ENCODE measurements around the gene FBXL22. TPM values are rescaled to one million over a fixed set of nuclear protein-coding genes. Genes with fewer than 3 reads are reported as not detected.

The FBXL22 gene
- total RNA-seq, 1 experiment from 2014 or later = 0.49 TPM

- RAD21 ChIA-PET (ENCODE audit: low non-redundant PET in 1 of 2, low total read pairs in 2 of 2, uncharacterized antibody in 2 of 2, unreplicated experiment in 2 of 2) = interaction anchor here (1.4 to 1.9 kb wide), 2 partner anchors 95 to 134 kb away, joined by 4 to 5 read pairs; no protein-coding TSS in a partner anchor
These were observed 3.4 kb downstream of the FBXL22 start for GRCh38 chr15:63600616-63601025.

GRCh38 chr15:63601026-63601703 lies 4.0 kb downstream of the FBXL22 start:
- DNase-seq (ENCODE audit: low read depth, low spot score) = no peak
- Histone ChIP-seq H3K27me3 (ENCODE audit: insufficient read depth, low read length) (no peaks in the 10 kb centered on the region), H3K4me1 (ENCODE audit: control insufficient read depth in 1 of 2, insufficient read depth in 2 of 2, low read length in 2 of 2) (peaks cover 13 to 31% of the 10 kb centered on the region in 2 experiments; a peak in 3 of 4 replicates), H3K4me2 (ENCODE audit: low read length) (peak overlapping the region; percentile 86), H3K9ac (ENCODE audit: low read length) (peak overlapping the region; percentile 88), H3K9me3 (ENCODE audit: control insufficient read depth in 1 of 2, insufficient read depth in 1 of 2, low read depth in 1 of 2, low read length in 2 of 2) (no peaks in the 10 kb centered on the region), H3K9me2 (ENCODE audit: insufficient read depth) (no peaks in the 10 kb centered on the region), H3K4me3 (replicated peaks in 1 of 2; ENCODE audit: low read depth in 1 of 2, low read length in 2 of 2) (peak overlapping the region; percentile 77 to 85), H3K36me3 (ENCODE audit: control insufficient read depth in 1 of 2, insufficient read depth in 2 of 2, low read length in 2 of 2) (no peaks in the 10 kb centered on the region), H3K27ac (ENCODE audit: low read depth, low read length) (peak overlapping the region; percentile 59), H4K20me1 (ENCODE audit: insufficient read depth) (no peaks in the 10 kb centered on the region), H3K79me2 (ENCODE audit: insufficient read depth, low read length) (no peaks in the 10 kb centered on the region), H2AFZ (ENCODE audit: low read depth, low read length, poor library complexity, severe bottlenecking) (no peak overlapping the region)
- CTCF ChIA-PET = interaction anchor here (1.0 to 3.6 kb wide), 5 partner anchors 9 to 467 kb away, joined by 3 to 55 read pairs (median 11); no protein-coding TSS in a partner anchor
- no TSS peak for BruUV-seq (replicated peaks)
- TF ChIP-seq EZH2 (IDR thresholded peaks at IDR 0.05) (no peak), SIN3A (IDR thresholded peaks at IDR 0.05; ENCODE audit: low read depth) (no peak), YY1 (IDR thresholded peaks at IDR 0.05; ENCODE audit: extremely low read depth, insufficient replicate concordance, low read depth, low read length) (no peak), ATF3 (IDR thresholded peaks at IDR 0.05) (no peak), EGR1 (IDR thresholded peaks at IDR 0.05; ENCODE audit: low read depth) (peak; percentile 42; the same call in 1 of the 2 replicates), ELF1 (IDR thresholded peaks at IDR 0.05; ENCODE audit: borderline replicate concordance, low read depth) (no peak), POLR2AphosphoS5 (IDR thresholded peaks at IDR 0.05; ENCODE audit: low read depth, low read length) (peak; percentile 38), EZH2phosphoT487 (IDR thresholded peaks at IDR 0.05; ENCODE audit: borderline replicate concordance) (no peak), RAD21 (IDR thresholded peaks at IDR 0.05; ENCODE audit: low read depth) (no peak), CBX3 (IDR thresholded peaks at IDR 0.05; ENCODE audit: low read depth) (no peak)
- RAD21 ChIA-PET (ENCODE audit: low non-redundant PET in 1 of 2, low total read pairs in 2 of 2, uncharacterized antibody in 2 of 2, unreplicated experiment in 2 of 2) = interaction anchor here in 1 of 2 experiments (1.9 kb wide), 1 partner anchor 134 kb away, joined by 5 read pairs; no protein-coding TSS in a partner anchor
- POLR2A ChIA-PET = interaction anchor here (0.9 to 2.0 kb wide), 3 partner anchors 97 to 135 kb away, joined by 3 to 7 read pairs (median 4); partner anchors contain the start of gene USP3
- peak; percentile 16 for ATAC-seq
- intact Hi-C loops (cut with micrococcal nuclease) = no loop called here

More at GRCh38 chr15:63600616-63601025, 3.4 kb downstream of the FBXL22 start:
- H4K20me1 ChIP-seq (ENCODE audit: insufficient read depth) = no peaks in the 10 kb centered on the region
- no peaks in the 10 kb centered on the region for H3K79me2 ChIP-seq (ENCODE audit: insufficient read depth, low read length)
- DNase-seq (ENCODE audit: low read depth, low spot score) = peak; percentile 79
- H3K4me1 ChIP-seq (ENCODE audit: control insufficient read depth in 1 of 2, insufficient read depth in 2 of 2, low read length in 2 of 2) = peaks cover 13 to 31% of the 10 kb centered on the region in 2 experiments; a peak in 3 of 4 replicates
- no peaks in the 10 kb centered on the region for H3K36me3 ChIP-seq (ENCODE audit: control insufficient read depth in 1 of 2, insufficient read depth in 2 of 2, low read length in 2 of 2)
- no peaks in the 10 kb centered on the region for H3K27me3 ChIP-seq (ENCODE audit: insufficient read depth, low read length)
- ChIA-PET POLR2A (interaction anchor here (0.9 to 2.2 kb wide), 4 partner anchors 47 to 443 kb away, joined by 4 to 7 read pairs (median 4); partner anchors contain the start of genes RPS27L and USP3), CTCF (interaction anchor here (1.6 to 3.6 kb wide), 7 partner anchors 10 to 469 kb away, joined by 4 to 55 read pairs (median 7); no protein-coding TSS in a partner anchor)
- BruUV-seq (replicated peaks) = no TSS peak
- peak overlapping the region; percentile 77 to 85 for H3K4me3 ChIP-seq (replicated peaks in 1 of 2; ENCODE audit: low read depth in 1 of 2, low read length in 2 of 2)
- peak; percentile 97 for TF ChIP-seq MAX (IDR thresholded peaks at IDR 0.05)
- peak; percentile 83 for TF ChIP-seq POLR2A (IDR thresholded peaks at IDR 0.05; ENCODE audit: borderline replicate concordance, extremely low read depth, insufficient read depth, insufficient read length)
- peak; percentile 79 for TF ChIP-seq SIN3A (IDR thresholded peaks at IDR 0.05; ENCODE audit: low read depth)
- TF ChIP-seq ZNF274 (IDR thresholded peaks at IDR 0.05; ENCODE audit: low read depth, low read length) = no peak
- peak; percentile 6 for TF ChIP-seq TCF7L2 (IDR thresholded peaks at IDR 0.05; ENCODE audit: borderline replicate concordance, extremely low read depth, insufficient read depth, insufficient read length)
- peak; percentile 95 for TF ChIP-seq POLR2AphosphoS5 (IDR thresholded peaks at IDR 0.05; ENCODE audit: low read depth, low read length)
- TF ChIP-seq EGR1 (IDR thresholded peaks at IDR 0.05; ENCODE audit: low read depth) = peak; percentile 75; the same call in 1 of the 2 replicates
- TF ChIP-seq JUND (IDR thresholded peaks at IDR 0.05) = no peak
- H3K9me2 ChIP-seq (ENCODE audit: insufficient read depth) = no peaks in the 10 kb centered on the region
- H3K27ac ChIP-seq (ENCODE audit: low read depth, low read length) = peak overlapping the region; percentile 74
- intact Hi-C loops (cut with micrococcal nuclease) = no loop called here
- peak; percentile 82 for ATAC-seq
- no peak overlapping the region for H2AFZ ChIP-seq (ENCODE audit: low read depth, low read length, poor library complexity, severe bottlenecking)
- peak overlapping the region; percentile 88 for H3K9ac ChIP-seq (ENCODE audit: low read length)
- no peaks in the 10 kb centered on the region for H3K9me3 ChIP-seq (ENCODE audit: control insufficient read depth in 1 of 2, insufficient read depth in 1 of 2, low read depth in 1 of 2, low read length in 2 of 2)
- peak overlapping the region; percentile 86 for H3K4me2 ChIP-seq (ENCODE audit: low read length)

Measured in HCT116 (cell line).